GM18867 (cell line): Measurements from ENCODE around the gene RNF44.

Experiments
- ATAC-seq: cut with Tn5 transposase; IDR thresholded peaks from one replicate; pipeline ENCODE4 v1.9.1; 2021; ENCODE audit warnings: mild to moderate bottlenecking, moderate library complexity; ENCODE audit not compliant: unreplicated experiment

RNF44 gene

GRCh38 chr5:176536132-176536901 is 885 bp downstream of the RNF44 start:
- peak; percentile 19 for ATAC-seq

- no peak for ATAC-seq
Measured at GRCh38 chr5:176535664-176536131, 1.5 kb downstream of the RNF44 start.

GRCh38 chr5:176535101-176535663 is 2.0 kb downstream of the RNF44 start:
- no peak for ATAC-seq

- ATAC-seq, result no peak
Measured at GRCh38 chr5:176534640-176535039, 2.6 kb downstream of the RNF44 start.

GRCh38 chr5:176533894-176534611 is 3.1 kb downstream of the RNF44 start:
- ATAC-seq, result no peak

- ATAC-seq, result no peak
Measured at GRCh38 chr5:176533390-176533789, 3.8 kb downstream of the RNF44 start.

GRCh38 chr5:176532795-176533194 is 4.4 kb downstream of the RNF44 start:
- no peak for ATAC-seq

GRCh38 chr5:176531902-176532493 is 5.2 kb downstream of the RNF44 start:
- no peak for ATAC-seq

- ATAC-seq, result no peak
Measured at GRCh38 chr5:176530983-176531901, 6.0 kb downstream of the RNF44 start.

- no peak for ATAC-seq
Measured at GRCh38 chr5:176530393-176530982, 6.7 kb downstream of the RNF44 start.

- no peak for ATAC-seq
Measured at GRCh38 chr5:176529741-176530141, 7.5 kb downstream of the RNF44 start.

GRCh38 chr5:176529116-176529740 is 8.0 kb downstream of the RNF44 start:
- ATAC-seq, result no peak

- ATAC-seq, result no peak
Measured at GRCh38 chr5:176528761-176529115, 8.5 kb downstream of the RNF44 start.

GRCh38 chr5:176528301-176528700 is 8.9 kb downstream of the RNF44 start:
- no peak for ATAC-seq

- no peak for ATAC-seq
Measured at GRCh38 chr5:176527246-176528222, 9.7 kb downstream of the RNF44 start.

GRCh38 chr5:176526462-176526861 is 10.7 kb downstream of the RNF44 start:
- ATAC-seq, result no peak

GRCh38 chr5:176525677-176526076 is 11.5 kb downstream of the RNF44 start:
- no peak for ATAC-seq

- ATAC-seq, result no peak
Measured at GRCh38 chr5:176524987-176525386, 12.2 kb downstream of the RNF44 start.

GRCh38 chr5:176524138-176524537 is 13.1 kb downstream of the RNF44 start:
- ATAC-seq, result no peak
